Endothelial cell of umbilical vein (primary cell): ENCODE results near the gene PLAAT2. TPM values are rescaled to one million over a fixed set of nuclear protein-coding genes. Genes with fewer than 3 reads are reported as not detected.

ENCODE experiments used
- BruUV-seq: library from RNA; stranded (reverse); fragments of 400-500 nt; replicated peaks from 2 replicates; lab custom pipeline; 2021; lab: Mats Ljungman, UMichigan
- CTCF ChIA-PET: fragments of 300-600, 350-600 bp; sonication (Branson Sonifier 250); formaldehyde crosslinking; loops from one replicate; lab custom pipeline; 2021; ENCODE audit warnings: antibody characterized with exemption, inconsistent platforms; lab: Charles Lee
- POLR2A ChIA-PET: fragments of 300-600, 350-600 bp; sonication (Branson Sonifier 250); formaldehyde crosslinking; loops from one replicate; lab custom pipeline; 2021; ENCODE audit warnings: antibody characterized with exemption, inconsistent platforms; lab: Charles Lee
- DNase-seq: peaks from one replicate; pipeline ENCODE4 v3.0.0-alpha.2; 2011; ENCODE audit warnings: low read depth, low spot score
- FAIRE-seq: peaks from 2 replicates; lab custom pipeline; 2011; peaks lifted over from hg19 to GRCh38; lab: Jason Lieb, UNC
- H2AFZ ChIP-seq: 2 replicates; pipeline ENCODE4 v1.6.0; 2012; ENCODE audit warnings: low read depth, low read length, control low read depth, inconsistent platforms
- H3K27ac ChIP-seq: 2 replicates; pipeline ENCODE4 v1.5.1; 2011; ENCODE audit warnings: low read depth, mild to moderate bottlenecking, control low read depth, low read length, moderate library complexity; ENCODE audit not compliant: insufficient read depth
- H3K27me3 ChIP-seq, 2 experiments: 2 replicates each; pipeline versions ENCODE4 v1.6.0 to v1.6.1; 2011; ENCODE audit warnings: low read length in 2 of 2, mixed read lengths in 1 of 2; ENCODE audit not compliant: control insufficient read depth in 2 of 2, insufficient read depth in 2 of 2
- H3K36me3 ChIP-seq, 2 experiments: 2 replicates in 1 of 2; 3 replicates in 1 of 2; pipeline ENCODE4 v1.5.1; 2011; ENCODE audit warnings: low read length in 2 of 2, mild to moderate bottlenecking in 1 of 2, moderate library complexity in 1 of 2; ENCODE audit not compliant: control insufficient read depth in 2 of 2, insufficient read depth in 2 of 2; ENCODE audit errors: extremely low read depth in 1 of 2
- H3K4me1 ChIP-seq: 3 replicates; pipeline ENCODE4 v1.5.1; 2011; ENCODE audit warnings: mild to moderate bottlenecking, low read length; ENCODE audit not compliant: control insufficient read depth, insufficient read depth; ENCODE audit errors: extremely low read depth
- H3K4me2 ChIP-seq: 2 replicates; pipeline ENCODE4 v1.6.1; 2011; ENCODE audit warnings: low read length, control low read depth, mixed read lengths; ENCODE audit not compliant: insufficient read depth
- H3K4me3 ChIP-seq, 3 experiments: fragments of 200-600 bp in 1 of 3; sonication (generic), shearing (Covaris generic) in 1 of 3; replicated peaks in 1 of 3; 2 replicates each; pipeline ENCODE4 v1.5.1; 2011 to 2016; ENCODE audit warnings: control low read depth in 3 of 3, low read length in 3 of 3, mild to moderate bottlenecking in 2 of 3, inconsistent platforms in 1 of 3, low read depth in 1 of 3, moderate library complexity in 1 of 3; ENCODE audit not compliant: insufficient read depth in 1 of 3
- H3K79me2 ChIP-seq: 2 replicates; pipeline ENCODE4 v1.6.0; 2012; ENCODE audit warnings: low read length, inconsistent platforms; ENCODE audit not compliant: control insufficient read depth, insufficient read depth
- H3K9ac ChIP-seq: replicated peaks from 2 replicates; pipeline ENCODE3; 2011; ENCODE audit warnings: low read length, control low read depth; ENCODE audit not compliant: insufficient read depth; ENCODE audit errors: extremely low read depth
- H3K9me1 ChIP-seq: replicated peaks from 3 replicates; pipeline ENCODE4 v1.6.0; 2011; ENCODE audit warnings: mild to moderate bottlenecking, low read length; ENCODE audit not compliant: control insufficient read depth, insufficient read depth; ENCODE audit errors: extremely low read depth
- H3K9me3 ChIP-seq: replicated peaks from 2 replicates; pipeline ENCODE4 v1.5.1; 2012; ENCODE audit warnings: low read length, inconsistent platforms; ENCODE audit not compliant: control insufficient read depth, insufficient read depth
- H4K20me1 ChIP-seq: replicated peaks from 2 replicates; pipeline ENCODE3; 2011; ENCODE audit warnings: mild to moderate bottlenecking, low read length; ENCODE audit not compliant: control insufficient read depth, insufficient read depth; ENCODE audit errors: extremely low read depth
- CTCF ChIP-seq, 2 donors: IDR thresholded peaks; 1 replicate in 1 of 2; 2 replicates in 1 of 2; pipeline ENCODE4 v1.5.1; 2011; ENCODE audit warnings: low read length in 2 of 2, mild to moderate bottlenecking in 2 of 2, moderate library complexity in 2 of 2, control low read depth in 1 of 2, inconsistent platforms in 1 of 2, low read depth in 1 of 2; ENCODE audit not compliant: insufficient read depth in 1 of 2; ENCODE audit errors: extremely low read depth in 1 of 2
- FOS ChIP-seq: IDR thresholded peaks from 2 replicates; pipeline ENCODE4 v1.6.1; 2011; ENCODE audit warnings: mild to moderate bottlenecking, low read length, moderate library complexity, borderline replicate concordance; ENCODE audit not compliant: insufficient read depth
- GATA2 ChIP-seq: IDR thresholded peaks from 2 replicates; pipeline ENCODE4 v1.7.0; 2011; ENCODE audit warnings: low read depth, mild to moderate bottlenecking, moderate library complexity, mixed read lengths, low read length; ENCODE audit not compliant: insufficient read length, insufficient read depth
- JUN ChIP-seq: IDR thresholded peaks from 2 replicates; pipeline ENCODE4 v1.6.1; 2011; ENCODE audit warnings: borderline replicate concordance, low read depth; ENCODE audit not compliant: insufficient read length, insufficient read depth
- MYC ChIP-seq: IDR thresholded peaks from one replicate; pipeline ENCODE4 v1.6.1; 2011; ENCODE audit warnings: mild to moderate bottlenecking, low read depth, low read length
- POLR2A ChIP-seq: IDR thresholded peaks from 2 replicates; pipeline ENCODE4 v1.6.1; 2012; ENCODE audit warnings: low read depth, mild to moderate bottlenecking, control low read depth, low read length
- dilution Hi-C: fragments of 300-500 bp; cut with MboI; formaldehyde crosslinking; loops from one replicate; pipeline ENCODE4 v1.15.0; 2019; ENCODE audit warnings: low sequenced_read_pairs; ENCODE audit not compliant: extremely low pct_ligation_motif_present
- intact Hi-C: fragments of 100-400 bp; cut with micrococcal nuclease; formaldehyde crosslinking; loops from one replicate; pipeline ENCODE4 v1.10.0; 2022
- polyA plus RNA-seq, 4 experiments: library from polyadenylated mRNA; depleted of rRNA in 3 of 4; stranded (reverse) in 3 of 4; unstranded in 1 of 4; fragments of >200 nt; gene quantifications; 2 replicates each; pipeline versions ENCODE4 v1.2.1 to v1.2.3, GENCODE V29; 2011 to 2012; ENCODE audit warnings: missing spikeins in 1 of 4
- total RNA-seq: library from RNA; stranded (reverse); gene quantifications from 2 replicates; pipeline ENCODE4 v1.2.3, GENCODE V29; 2021

The PLAAT2 gene
- total and polyA plus RNA-seq, 2 donors (not counting 3 experiments of a cell fraction or from before 2014, with no cell fraction given) = 0.40 TPM; not detected in 1

DNA sequence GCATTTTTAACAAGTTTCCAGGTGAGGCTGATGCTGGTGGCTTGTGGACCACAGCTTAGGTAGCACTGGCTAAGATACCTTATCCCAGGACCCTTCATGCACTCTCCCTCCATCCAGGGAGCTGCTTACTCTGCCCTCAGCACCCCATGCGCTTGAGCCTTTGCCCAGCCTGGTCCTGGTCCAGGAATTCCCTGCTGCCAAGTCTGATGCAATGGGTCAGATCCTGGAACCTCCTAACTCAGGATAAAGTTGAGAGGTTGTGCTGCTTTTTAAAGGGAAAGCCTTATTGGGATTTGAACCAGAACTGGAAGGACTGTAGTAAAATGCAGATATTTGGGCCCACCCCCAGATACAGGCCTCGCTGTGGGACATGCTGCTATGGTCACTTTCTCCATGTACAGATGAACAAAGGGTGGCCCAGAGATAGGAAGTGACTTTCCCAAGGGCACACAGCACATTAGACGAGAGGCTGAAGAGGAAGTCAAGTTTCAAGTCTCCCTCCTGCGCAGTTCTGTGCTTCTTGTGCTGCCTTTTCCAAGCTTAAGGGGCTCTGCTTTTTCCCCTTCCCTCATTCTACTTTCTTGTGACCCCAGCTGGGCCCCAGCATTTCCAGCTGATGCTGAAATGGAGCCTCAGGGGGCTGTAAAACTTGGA lies 58.1 kb downstream of the PLAAT2 start:
- Histone ChIP-seq H3K9me1 (no peaks in the 10 kb centered on the region), H3K27me3 (peaks cover 0 to 11% of the 10 kb centered on the region in 2 experiments), H3K79me2 (no peaks in the 10 kb centered on the region), H3K9ac (no peak overlapping the region), H3K4me1 (no peaks in the 10 kb centered on the region), H4K20me1 (no peaks in the 10 kb centered on the region), H2AFZ (no peak overlapping the region), H3K4me2 (no peak overlapping the region), H3K4me3 (no peak overlapping the region), H3K9me3 (no peaks in the 10 kb centered on the region), H3K36me3 (no peaks in the 10 kb centered on the region), H3K27ac (no peak overlapping the region)
- no peak for DNase-seq
- ChIA-PET POLR2A (no interaction called here), CTCF (interaction anchor here (1.5 kb wide), 1 partner anchor 9 kb away, joined by 5 read pairs; no protein-coding TSS in a partner anchor)
- TF ChIP-seq CTCF (IDR thresholded peaks at IDR 0.05; ENCODE audit: extremely low read depth in 1 of 2, insufficient read depth in 1 of 2, low read depth in 1 of 2, low read length in 2 of 2) = no peak
- TF ChIP-seq POLR2A = no peak
- no peak for TF ChIP-seq JUN
- TF ChIP-seq GATA2 = no peak
- no peak for TF ChIP-seq FOS
- no peak for TF ChIP-seq MYC
- intact Hi-C loops (no loop called here), dilution Hi-C loops (no loop called here)
- no TSS peak for BruUV-seq
- FAIRE-seq = no peak
